HepG2 (cell line): ENCODE measurements around the gene TEX19. TPM values are rescaled to one million over a fixed set of nuclear protein-coding genes. Genes with fewer than 3 reads are reported as not detected.

Experiments
- BHLHE40 ChIP-seq: IDR thresholded peaks from 2 replicates; pipeline ENCODE4 v1.6.1; 2011; ENCODE audit warnings: low read length, improper control_type of control experiment
- CEBPB ChIP-seq: IDR thresholded peaks from 2 replicates; pipeline ENCODE4 v1.6.1; 2011; ENCODE audit warnings: low read depth, low read length, improper control_type of control experiment, borderline replicate concordance
- DPF2 ChIP-seq: sonication (generic); formaldehyde crosslinking; IDR thresholded peaks from 2 replicates; pipeline ENCODE4 v1.4.0; 2020; ENCODE audit warnings: mild to moderate bottlenecking, low read depth, missing genetic modification reagents, borderline replicate concordance
- FOXA1 ChIP-seq, 2 experiments: fragments of 450-650 bp in 1 of 2; sonication (generic) in 1 of 2; formaldehyde crosslinking in 1 of 2; IDR thresholded peaks; 2 replicates each; pipeline versions ENCODE4 v1.4.0 to v1.6.1; 2016 to 2020; ENCODE audit warnings: missing genetic modification reagents in 1 of 2
- KAT8 ChIP-seq: IDR thresholded peaks from 2 replicates; pipeline ENCODE4 v1.6.1; 2016; ENCODE audit warnings: missing genetic modification reagents, missing compliant biosample characterization
- KLF13 ChIP-seq: sonication (generic); formaldehyde crosslinking; IDR thresholded peaks from 2 replicates; pipeline ENCODE4 v1.4.0; 2020; ENCODE audit warnings: mild to moderate bottlenecking, missing genetic modification reagents
- NFE2L2 ChIP-seq: fragments of 150-350 bp; IDR thresholded peaks from 2 replicates; pipeline ENCODE4 v1.6.1; 2014; ENCODE audit warnings: low read length
- RFXAP ChIP-seq: sonication (generic); formaldehyde crosslinking; IDR thresholded peaks from 2 replicates; pipeline ENCODE4 v1.4.0; 2020; ENCODE audit warnings: missing genetic modification reagents, borderline replicate concordance
- U2AF2 ChIP-seq: fragments of 200-400 bp; formaldehyde crosslinking; IDR thresholded peaks from 2 replicates; pipeline ENCODE4 v1.6.1; 2017; ENCODE audit warnings: low read depth, mild to moderate bottlenecking, low read length
- ZBTB7A ChIP-seq: sonication (generic); formaldehyde crosslinking; IDR thresholded peaks from 2 replicates; pipeline ENCODE4 v1.8.0; 2022; ENCODE audit warnings: mild to moderate bottlenecking, missing genetic modification reagents
- ZZZ3 ChIP-seq: sonication (generic); formaldehyde crosslinking; IDR thresholded peaks from 2 replicates; pipeline ENCODE4 v1.4.0; 2020; ENCODE audit warnings: missing genetic modification reagents, mild to moderate bottlenecking, borderline replicate concordance
- polyA plus RNA-seq, 8 experiments: library from polyadenylated mRNA; depleted of rRNA in 3 of 8; stranded (reverse) in 7 of 8; unstranded in 1 of 8; fragments of >200 nt; fragmentation: Illumina TruSeq in 4 of 8; extraction: Trizol in 4 of 8; gene quantifications; 2 replicates each; pipeline versions ENCODE4 v1.2.1 to v1.2.3, GENCODE V29; 2011 to 2016; ENCODE audit warnings: low read depth in 4 of 8, missing spikeins in 1 of 8, mixed read lengths in 1 of 8; ENCODE audit not compliant: insufficient read depth in 1 of 8
- total RNA-seq, 5 experiments: library from RNA; depleted of rRNA; stranded (reverse); fragments of >200 nt; fragmentation: Illumina TruSeq; extraction: Trizol; gene quantifications; 2 replicates each; pipeline ENCODE4 v1.2.3, GENCODE V29; 2016; ENCODE audit warnings: low read depth in 1 of 5
- TF ChIP-seq, protein P1 (sequence below): sonication (generic); formaldehyde crosslinking; IDR thresholded peaks from 2 replicates; pipeline ENCODE4 v1.8.1; 2022; ENCODE audit warnings: low read depth, mild to moderate bottlenecking, missing genetic modification reagents
- TF ChIP-seq, protein P2 (sequence below): sonication (generic); formaldehyde crosslinking; IDR thresholded peaks from 2 replicates; pipeline ENCODE4 v1.4.0; 2020; ENCODE audit warnings: missing genetic modification reagents, borderline replicate concordance
- TF ChIP-seq, protein P3 (sequence below): sonication (generic); formaldehyde crosslinking; IDR thresholded peaks from 2 replicates; pipeline ENCODE4 v1.4.0; 2020; ENCODE audit warnings: mild to moderate bottlenecking, missing genetic modification reagents
- TF ChIP-seq, protein P4 (sequence below): sonication (generic); formaldehyde crosslinking; IDR thresholded peaks from 2 replicates; pipeline ENCODE4 v1.5.1; 2020; ENCODE audit warnings: mild to moderate bottlenecking, missing genetic modification reagents, moderate library complexity
- TF ChIP-seq, protein P5 (sequence below): IDR thresholded peaks from 2 replicates; pipeline ENCODE4 v1.6.1; 2016; ENCODE audit warnings: control low read depth
- TF ChIP-seq, protein P6 (sequence below): sonication (generic); formaldehyde crosslinking; IDR thresholded peaks from 2 replicates; pipeline ENCODE4 v1.9.0; 2021; ENCODE audit warnings: missing genetic modification reagents, borderline replicate concordance

Gene TEX19
- total and polyA plus RNA-seq, 2 of the 13 experiments (the other 11 are each of a cell fraction or from before 2014, with no cell fraction given), result 1.3 to 6.0 TPM

DNA sequence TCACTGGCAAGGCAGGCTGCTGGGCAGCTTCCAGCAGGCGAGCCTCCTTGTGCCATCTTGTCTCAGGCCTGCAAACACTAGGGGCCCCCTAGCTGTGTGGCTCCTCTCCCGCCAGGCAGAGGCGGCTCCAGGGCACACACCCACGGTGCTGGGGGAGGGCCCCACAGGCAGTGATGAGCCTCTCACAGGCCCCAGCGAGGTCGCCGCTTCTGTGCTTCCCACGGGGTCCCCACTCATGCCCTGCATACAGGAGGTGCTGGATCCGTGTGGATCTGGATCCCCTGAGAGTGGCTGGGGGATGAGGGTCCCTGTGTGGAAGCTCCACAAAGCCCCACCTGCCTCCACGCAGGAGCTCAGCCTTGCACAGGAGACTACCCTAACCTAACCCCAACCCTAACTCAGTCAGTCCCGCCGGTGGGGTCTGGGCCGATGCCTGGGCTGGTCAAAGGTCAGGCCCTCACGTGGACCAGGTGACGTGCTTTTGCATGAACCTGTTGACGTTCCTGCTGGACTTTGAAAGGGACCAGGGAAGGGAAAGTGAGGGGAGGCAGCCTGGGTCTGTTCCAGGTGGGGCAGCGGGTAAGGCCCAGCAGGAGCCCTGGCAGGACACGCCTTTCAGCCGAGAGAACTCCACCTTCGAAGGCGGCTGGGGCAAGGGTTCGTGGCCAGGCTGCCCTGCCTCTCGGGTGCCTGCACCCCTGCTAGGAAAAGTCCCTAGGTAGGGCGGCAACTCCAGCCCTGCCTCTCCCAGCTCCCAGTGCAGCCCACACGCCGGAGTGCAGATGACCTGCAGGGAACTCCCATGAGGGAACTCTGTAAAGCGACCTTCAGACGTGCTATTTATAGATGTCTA lies 30.7 kb upstream of the TEX19 start (continued):
- peak; percentile 95 for TF ChIP-seq ZZZ3 (CRISPR knock-in tag)
- TF ChIP-seq, protein P1, sequence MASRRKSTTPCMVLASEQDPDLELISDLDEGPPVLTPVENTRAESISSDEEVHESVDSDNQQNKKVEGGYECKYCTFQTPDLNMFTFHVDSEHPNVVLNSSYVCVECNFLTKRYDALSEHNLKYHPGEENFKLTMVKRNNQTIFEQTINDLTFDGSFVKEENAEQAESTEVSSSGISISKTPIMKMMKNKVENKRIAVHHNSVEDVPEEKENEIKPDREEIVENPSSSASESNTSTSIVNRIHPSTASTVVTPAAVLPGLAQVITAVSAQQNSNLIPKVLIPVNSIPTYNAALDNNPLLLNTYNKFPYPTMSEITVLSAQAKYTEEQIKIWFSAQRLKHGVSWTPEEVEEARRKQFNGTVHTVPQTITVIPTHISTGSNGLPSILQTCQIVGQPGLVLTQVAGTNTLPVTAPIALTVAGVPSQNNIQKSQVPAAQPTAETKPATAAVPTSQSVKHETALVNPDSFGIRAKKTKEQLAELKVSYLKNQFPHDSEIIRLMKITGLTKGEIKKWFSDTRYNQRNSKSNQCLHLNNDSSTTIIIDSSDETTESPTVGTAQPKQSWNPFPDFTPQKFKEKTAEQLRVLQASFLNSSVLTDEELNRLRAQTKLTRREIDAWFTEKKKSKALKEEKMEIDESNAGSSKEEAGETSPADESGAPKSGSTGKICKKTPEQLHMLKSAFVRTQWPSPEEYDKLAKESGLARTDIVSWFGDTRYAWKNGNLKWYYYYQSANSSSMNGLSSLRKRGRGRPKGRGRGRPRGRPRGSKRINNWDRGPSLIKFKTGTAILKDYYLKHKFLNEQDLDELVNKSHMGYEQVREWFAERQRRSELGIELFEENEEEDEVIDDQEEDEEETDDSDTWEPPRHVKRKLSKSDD (CRISPR knock-in tag), result peak; percentile 90
- peak; percentile 88 for TF ChIP-seq DPF2 (CRISPR knock-in tag)
- TF ChIP-seq, protein P2, sequence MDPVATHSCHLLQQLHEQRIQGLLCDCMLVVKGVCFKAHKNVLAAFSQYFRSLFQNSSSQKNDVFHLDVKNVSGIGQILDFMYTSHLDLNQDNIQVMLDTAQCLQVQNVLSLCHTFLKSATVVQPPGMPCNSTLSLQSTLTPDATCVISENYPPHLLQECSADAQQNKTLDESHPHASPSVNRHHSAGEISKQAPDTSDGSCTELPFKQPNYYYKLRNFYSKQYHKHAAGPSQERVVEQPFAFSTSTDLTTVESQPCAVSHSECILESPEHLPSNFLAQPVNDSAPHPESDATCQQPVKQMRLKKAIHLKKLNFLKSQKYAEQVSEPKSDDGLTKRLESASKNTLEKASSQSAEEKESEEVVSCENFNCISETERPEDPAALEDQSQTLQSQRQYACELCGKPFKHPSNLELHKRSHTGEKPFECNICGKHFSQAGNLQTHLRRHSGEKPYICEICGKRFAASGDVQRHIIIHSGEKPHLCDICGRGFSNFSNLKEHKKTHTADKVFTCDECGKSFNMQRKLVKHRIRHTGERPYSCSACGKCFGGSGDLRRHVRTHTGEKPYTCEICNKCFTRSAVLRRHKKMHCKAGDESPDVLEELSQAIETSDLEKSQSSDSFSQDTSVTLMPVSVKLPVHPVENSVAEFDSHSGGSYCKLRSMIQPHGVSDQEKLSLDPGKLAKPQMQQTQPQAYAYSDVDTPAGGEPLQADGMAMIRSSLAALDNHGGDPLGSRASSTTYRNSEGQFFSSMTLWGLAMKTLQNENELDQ (CRISPR knock-in tag), result no peak; the same call in 1 of the 2 replicates
- TF ChIP-seq KAT8, result peak; percentile 77; the same call in 1 of the 2 replicates
- no peak for TF ChIP-seq CEBPB
- TF ChIP-seq, protein P3, sequence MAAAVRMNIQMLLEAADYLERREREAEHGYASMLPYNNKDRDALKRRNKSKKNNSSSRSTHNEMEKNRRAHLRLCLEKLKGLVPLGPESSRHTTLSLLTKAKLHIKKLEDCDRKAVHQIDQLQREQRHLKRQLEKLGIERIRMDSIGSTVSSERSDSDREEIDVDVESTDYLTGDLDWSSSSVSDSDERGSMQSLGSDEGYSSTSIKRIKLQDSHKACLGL (CRISPR knock-in tag), result peak; percentile 77
- TF ChIP-seq RFXAP (CRISPR knock-in tag), result peak; percentile 49; the same call in 1 of the 2 replicates
- TF ChIP-seq KLF13, result no peak
- TF ChIP-seq, protein P4, sequence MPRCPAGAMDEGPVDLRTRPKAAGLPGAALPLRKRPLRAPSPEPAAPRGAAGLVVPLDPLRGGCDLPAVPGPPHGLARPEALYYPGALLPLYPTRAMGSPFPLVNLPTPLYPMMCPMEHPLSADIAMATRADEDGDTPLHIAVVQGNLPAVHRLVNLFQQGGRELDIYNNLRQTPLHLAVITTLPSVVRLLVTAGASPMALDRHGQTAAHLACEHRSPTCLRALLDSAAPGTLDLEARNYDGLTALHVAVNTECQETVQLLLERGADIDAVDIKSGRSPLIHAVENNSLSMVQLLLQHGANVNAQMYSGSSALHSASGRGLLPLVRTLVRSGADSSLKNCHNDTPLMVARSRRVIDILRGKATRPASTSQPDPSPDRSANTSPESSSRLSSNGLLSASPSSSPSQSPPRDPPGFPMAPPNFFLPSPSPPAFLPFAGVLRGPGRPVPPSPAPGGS, result peak; percentile 92; the same call in 1 of the 2 replicates
- TF ChIP-seq BHLHE40, result peak; percentile 96
- no peak for TF ChIP-seq NFE2L2
- peak; percentile 94 for TF ChIP-seq ZBTB7A (CRISPR knock-in tag)
- TF ChIP-seq FOXA1 (IDR thresholded peaks at IDR 0.05), result no peak
- TF ChIP-seq FOXA1 (CRISPR knock-in tag; IDR thresholded peaks at IDR 0.05), result peak; percentile 83
- no peak for TF ChIP-seq U2AF2
- TF ChIP-seq, protein P5, sequence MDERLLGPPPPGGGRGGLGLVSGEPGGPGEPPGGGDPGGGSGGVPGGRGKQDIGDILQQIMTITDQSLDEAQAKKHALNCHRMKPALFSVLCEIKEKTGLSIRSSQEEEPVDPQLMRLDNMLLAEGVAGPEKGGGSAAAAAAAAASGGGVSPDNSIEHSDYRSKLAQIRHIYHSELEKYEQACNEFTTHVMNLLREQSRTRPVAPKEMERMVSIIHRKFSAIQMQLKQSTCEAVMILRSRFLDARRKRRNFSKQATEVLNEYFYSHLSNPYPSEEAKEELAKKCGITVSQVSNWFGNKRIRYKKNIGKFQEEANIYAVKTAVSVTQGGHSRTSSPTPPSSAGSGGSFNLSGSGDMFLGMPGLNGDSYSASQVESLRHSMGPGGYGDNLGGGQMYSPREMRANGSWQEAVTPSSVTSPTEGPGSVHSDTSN (CRISPR knock-in tag), result 0 out of 2 replicates have a peak, but pooled peaks have one; percentile 39
- TF ChIP-seq, protein P6, sequence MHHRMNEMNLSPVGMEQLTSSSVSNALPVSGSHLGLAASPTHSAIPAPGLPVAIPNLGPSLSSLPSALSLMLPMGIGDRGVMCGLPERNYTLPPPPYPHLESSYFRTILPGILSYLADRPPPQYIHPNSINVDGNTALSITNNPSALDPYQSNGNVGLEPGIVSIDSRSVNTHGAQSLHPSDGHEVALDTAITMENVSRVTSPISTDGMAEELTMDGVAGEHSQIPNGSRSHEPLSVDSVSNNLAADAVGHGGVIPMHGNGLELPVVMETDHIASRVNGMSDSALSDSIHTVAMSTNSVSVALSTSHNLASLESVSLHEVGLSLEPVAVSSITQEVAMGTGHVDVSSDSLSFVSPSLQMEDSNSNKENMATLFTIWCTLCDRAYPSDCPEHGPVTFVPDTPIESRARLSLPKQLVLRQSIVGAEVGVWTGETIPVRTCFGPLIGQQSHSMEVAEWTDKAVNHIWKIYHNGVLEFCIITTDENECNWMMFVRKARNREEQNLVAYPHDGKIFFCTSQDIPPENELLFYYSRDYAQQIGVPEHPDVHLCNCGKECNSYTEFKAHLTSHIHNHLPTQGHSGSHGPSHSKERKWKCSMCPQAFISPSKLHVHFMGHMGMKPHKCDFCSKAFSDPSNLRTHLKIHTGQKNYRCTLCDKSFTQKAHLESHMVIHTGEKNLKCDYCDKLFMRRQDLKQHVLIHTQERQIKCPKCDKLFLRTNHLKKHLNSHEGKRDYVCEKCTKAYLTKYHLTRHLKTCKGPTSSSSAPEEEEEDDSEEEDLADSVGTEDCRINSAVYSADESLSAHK (CRISPR knock-in tag), result no peak
